Muscle of back (tissue), 11 donors: Measurements from ENCODE around the gene TEX2. TPM values are rescaled to one million over a fixed set of nuclear protein-coding genes. Genes with fewer than 3 reads are reported as not detected.

Experiments used
- DNase-seq, 3 donors: peaks; one replicate each; pipeline versions ENCODE4 v3.0.0 to v3.0.0-alpha.2; 2013
- polyA plus RNA-seq, 10 donors: library from polyadenylated mRNA; unstranded; fragments of 120-200 nt; gene quantifications; one replicate each; pipeline ENCODE4 v1.2.1, GENCODE V29; 2013; ENCODE audit not compliant: insufficient read length in 10 of 10

TEX2 gene
- polyA plus RNA-seq, 10 donors = 17.9 to 24.7 (median 20.8) TPM

- no peak for DNase-seq
Observed at GRCh38 chr17:64270885-64271284, 7.8 kb upstream of the TEX2 start.

- DNase-seq = no peak
Observed at GRCh38 chr17:64269687-64270649, 6.9 kb upstream of the TEX2 start.

GRCh38 chr17:64264891-64265290 is 1.8 kb upstream of the TEX2 start:
- no peak for DNase-seq

GRCh38 chr17:64262198-64262999 is 661 bp downstream of the TEX2 start:
- DNase-seq = peak in 2 of 3 donors; percentile 41 to 72

GRCh38 chr17:64261417-64262145 is 1.5 kb downstream of the TEX2 start:
- DNase-seq = no peak

GRCh38 chr17:64260886-64261285 is 2.2 kb downstream of the TEX2 start:
- no peak for DNase-seq

GRCh38 chr17:64259922-64260321 is 3.1 kb downstream of the TEX2 start:
- no peak for DNase-seq

- no peak for DNase-seq
Observed at GRCh38 chr17:64259426-64259825, 3.6 kb downstream of the TEX2 start.

- no peak for DNase-seq
Observed at GRCh38 chr17:64256913-64257807, 5.9 kb downstream of the TEX2 start.

- DNase-seq = no peak
Observed at GRCh38 chr17:64255764-64256163, 7.3 kb downstream of the TEX2 start.

- no peak for DNase-seq
Observed at GRCh38 chr17:64254755-64255154, 8.3 kb downstream of the TEX2 start.

GRCh38 chr17:64253470-64253869 is 9.6 kb downstream of the TEX2 start:
- DNase-seq = no peak

GRCh38 chr17:64252831-64253230 is 10.2 kb downstream of the TEX2 start:
- no peak for DNase-seq

- no peak for DNase-seq
Observed at GRCh38 chr17:64250233-64250835, 12.7 kb downstream of the TEX2 start.

- no peak for DNase-seq
Observed at GRCh38 chr17:64247836-64248235, 15.2 kb downstream of the TEX2 start.

- no peak for DNase-seq
Observed at GRCh38 chr17:64245218-64246145, 17.6 kb downstream of the TEX2 start.

GRCh38 chr17:64244165-64244564 is 18.9 kb downstream of the TEX2 start:
- DNase-seq = no peak

GRCh38 chr17:64243340-64243739 is 19.7 kb downstream of the TEX2 start:
- DNase-seq = no peak

- DNase-seq = no peak
Observed at GRCh38 chr17:64242633-64243032, 20.4 kb downstream of the TEX2 start.
